Measurements from ENCODE around the gene TRAF7.

The TRAF7 gene

DNA sequence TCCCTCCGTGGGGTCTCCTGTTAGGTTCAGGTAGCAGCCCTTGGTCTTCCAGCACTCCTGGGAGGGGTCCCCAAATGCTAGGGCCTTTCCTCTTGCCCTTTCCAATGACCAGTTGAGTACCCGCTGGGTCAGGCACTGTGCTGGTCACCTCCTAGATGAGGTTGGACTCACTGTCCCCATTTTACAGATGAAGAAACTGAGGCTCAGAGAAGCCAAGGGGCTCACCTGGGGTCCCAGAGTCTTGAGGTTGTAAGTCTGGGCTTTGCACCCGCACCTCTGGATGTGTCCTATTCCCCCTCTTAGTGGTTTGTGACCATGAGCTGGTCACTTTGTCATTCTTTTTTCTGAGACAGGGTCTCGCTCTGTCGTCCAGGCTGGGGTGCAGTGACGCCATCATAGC, 42.2 kb downstream of the TRAF7 start:
- TF ChIP-seq, protein P1, sequence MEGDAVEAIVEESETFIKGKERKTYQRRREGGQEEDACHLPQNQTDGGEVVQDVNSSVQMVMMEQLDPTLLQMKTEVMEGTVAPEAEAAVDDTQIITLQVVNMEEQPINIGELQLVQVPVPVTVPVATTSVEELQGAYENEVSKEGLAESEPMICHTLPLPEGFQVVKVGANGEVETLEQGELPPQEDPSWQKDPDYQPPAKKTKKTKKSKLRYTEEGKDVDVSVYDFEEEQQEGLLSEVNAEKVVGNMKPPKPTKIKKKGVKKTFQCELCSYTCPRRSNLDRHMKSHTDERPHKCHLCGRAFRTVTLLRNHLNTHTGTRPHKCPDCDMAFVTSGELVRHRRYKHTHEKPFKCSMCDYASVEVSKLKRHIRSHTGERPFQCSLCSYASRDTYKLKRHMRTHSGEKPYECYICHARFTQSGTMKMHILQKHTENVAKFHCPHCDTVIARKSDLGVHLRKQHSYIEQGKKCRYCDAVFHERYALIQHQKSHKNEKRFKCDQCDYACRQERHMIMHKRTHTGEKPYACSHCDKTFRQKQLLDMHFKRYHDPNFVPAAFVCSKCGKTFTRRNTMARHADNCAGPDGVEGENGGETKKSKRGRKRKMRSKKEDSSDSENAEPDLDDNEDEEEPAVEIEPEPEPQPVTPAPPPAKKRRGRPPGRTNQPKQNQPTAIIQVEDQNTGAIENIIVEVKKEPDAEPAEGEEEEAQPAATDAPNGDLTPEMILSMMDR (conservative IDR thresholded peaks at IDR 0.05; ENCODE audit: low read length) = no peak
- no peak for TF ChIP-seq EZH2phosphoT487 (IDR thresholded peaks at IDR 0.05; ENCODE audit: borderline replicate concordance)
- Histone ChIP-seq H3K4me1 (ENCODE audit: insufficient read depth, low read length, poor library complexity, severe bottlenecking) (no peaks in the 10 kb centered on the region), H3F3A (ENCODE audit: low read depth) (no peaks in the 10 kb centered on the region), H3K9ac (ENCODE audit: low read depth, low read length, poor library complexity, severe bottlenecking) (no peak overlapping the region), H3K4me2 (ENCODE audit: low read depth, low read length, poor library complexity, severe bottlenecking) (no peak overlapping the region), H2AFZ (ENCODE audit: low read length) (no peak overlapping the region), H3K36me3 (ENCODE audit: insufficient read depth, low read length) (no peaks in the 10 kb centered on the region), H3K9me2 (replicated peaks; ENCODE audit: low read depth, low read length) (no peaks in the 10 kb centered on the region), H3K27me3 (ENCODE audit: insufficient read depth, low read length, poor library complexity, severe bottlenecking) (no peaks in the 10 kb centered on the region), H4K20me1 (ENCODE audit: insufficient read depth, low read length, poor library complexity, severe bottlenecking) (no peaks in the 10 kb centered on the region), H3K79me2 (ENCODE audit: insufficient read depth, low read length) (no peaks in the 10 kb centered on the region), H3K4me3 (ENCODE audit: low read length, poor library complexity, severe bottlenecking) (no peak overlapping the region), H3K9me3 (ENCODE audit: insufficient read depth, low read depth, low read length) (no peaks in the 10 kb centered on the region)

DNA sequence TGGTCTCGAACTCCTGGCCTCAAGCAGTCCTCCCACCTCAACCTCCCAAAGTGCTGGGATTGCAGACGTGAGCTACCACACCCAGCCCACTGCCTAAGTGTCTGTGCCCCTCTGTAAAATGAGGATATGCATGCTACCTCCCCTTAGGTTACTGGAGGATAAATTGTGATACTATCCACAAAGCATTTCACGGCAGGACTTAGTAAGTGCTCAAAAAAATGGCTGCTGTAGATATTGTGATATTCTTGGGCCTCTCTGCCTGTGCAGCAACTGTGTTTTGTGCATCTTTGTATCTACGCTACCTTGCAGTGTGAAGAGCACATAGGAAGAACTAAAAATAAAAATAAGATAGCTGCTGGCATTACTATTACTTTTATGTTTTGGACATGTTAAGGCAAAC, 42.7 kb downstream of the TRAF7 start:
- no peaks in the 10 kb centered on the region for H3K36me3 ChIP-seq (ENCODE audit: insufficient read depth, low read length)
- H3K9me2 ChIP-seq (replicated peaks; ENCODE audit: low read depth, low read length) = no peaks in the 10 kb centered on the region
- no peaks in the 10 kb centered on the region for H3K79me2 ChIP-seq (ENCODE audit: insufficient read depth, low read length)
- TF ChIP-seq EZH2phosphoT487 (IDR thresholded peaks at IDR 0.05; ENCODE audit: borderline replicate concordance) = no peak
- H3K4me1 ChIP-seq (ENCODE audit: insufficient read depth, low read length, poor library complexity, severe bottlenecking) = no peaks in the 10 kb centered on the region
- no peaks in the 10 kb centered on the region for H4K20me1 ChIP-seq (ENCODE audit: insufficient read depth, low read length, poor library complexity, severe bottlenecking)
- H3K27me3 ChIP-seq (ENCODE audit: insufficient read depth, low read length, poor library complexity, severe bottlenecking) = no peaks in the 10 kb centered on the region
- H3K9me3 ChIP-seq (ENCODE audit: insufficient read depth, low read depth, low read length) = no peaks in the 10 kb centered on the region
- H3K9ac ChIP-seq (ENCODE audit: low read depth, low read length, poor library complexity, severe bottlenecking) = no peak overlapping the region
- H3F3A ChIP-seq (ENCODE audit: low read depth) = no peaks in the 10 kb centered on the region
- no peak overlapping the region for H2AFZ ChIP-seq (ENCODE audit: low read length)
- no peak overlapping the region for H3K4me3 ChIP-seq (ENCODE audit: low read length, poor library complexity, severe bottlenecking)
- no peak overlapping the region for H3K4me2 ChIP-seq (ENCODE audit: low read depth, low read length, poor library complexity, severe bottlenecking)

GRCh38 chr16:2199095-2199494, 43.5 kb downstream of the TRAF7 start:
- Histone ChIP-seq H3F3A (ENCODE audit: low read depth) (no peaks in the 10 kb centered on the region), H3K9me2 (replicated peaks; ENCODE audit: low read depth, low read length) (no peaks in the 10 kb centered on the region), H3K9ac (ENCODE audit: low read depth, low read length, poor library complexity, severe bottlenecking) (no peak overlapping the region), H2AFZ (ENCODE audit: low read length) (no peak overlapping the region), H3K9me3 (ENCODE audit: insufficient read depth, low read depth, low read length) (no peaks in the 10 kb centered on the region), H3K4me2 (ENCODE audit: low read depth, low read length, poor library complexity, severe bottlenecking) (no peak overlapping the region), H3K79me2 (ENCODE audit: insufficient read depth, low read length) (no peaks in the 10 kb centered on the region), H3K27me3 (ENCODE audit: insufficient read depth, low read length, poor library complexity, severe bottlenecking) (no peaks in the 10 kb centered on the region), H3K4me1 (ENCODE audit: insufficient read depth, low read length, poor library complexity, severe bottlenecking) (no peaks in the 10 kb centered on the region), H3K4me3 (ENCODE audit: low read length, poor library complexity, severe bottlenecking) (no peak overlapping the region), H3K36me3 (ENCODE audit: insufficient read depth, low read length) (no peaks in the 10 kb centered on the region), H4K20me1 (ENCODE audit: insufficient read depth, low read length, poor library complexity, severe bottlenecking) (no peaks in the 10 kb centered on the region)
- TF ChIP-seq EZH2phosphoT487 (IDR thresholded peaks at IDR 0.05; ENCODE audit: borderline replicate concordance) = no peak
- TF ChIP-seq, protein P1 (conservative IDR thresholded peaks at IDR 0.05; ENCODE audit: low read length) = no peak

DNA sequence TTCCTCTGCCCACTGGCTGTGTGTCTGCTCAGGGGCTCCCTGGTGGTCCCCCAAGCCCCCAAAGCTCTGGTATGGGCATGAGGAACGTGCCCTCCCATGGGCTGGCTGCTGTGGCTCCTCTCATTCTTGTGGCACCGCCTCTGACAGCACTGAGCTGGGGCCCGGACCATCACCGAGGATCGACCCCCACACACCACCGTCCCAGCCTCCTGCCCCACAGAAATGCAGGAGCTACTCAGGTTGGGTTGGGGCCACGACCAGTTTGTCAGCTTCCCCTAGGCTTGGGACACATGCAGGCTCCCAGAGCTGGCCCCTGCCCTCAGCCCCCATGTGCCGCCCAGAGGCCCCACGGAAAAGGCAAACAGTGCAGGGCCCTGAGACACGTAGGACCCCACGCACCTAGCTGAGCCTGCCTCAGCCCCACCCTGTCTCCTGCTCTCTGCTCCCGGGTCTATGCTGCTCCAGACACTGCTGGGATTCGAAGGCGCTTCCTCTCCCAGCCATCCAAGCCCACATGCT, 44.1 kb downstream of the TRAF7 start:
- no peak for TF ChIP-seq EZH2phosphoT487 (IDR thresholded peaks at IDR 0.05; ENCODE audit: borderline replicate concordance)
- TF ChIP-seq, protein P1 (conservative IDR thresholded peaks at IDR 0.05; ENCODE audit: low read length) = no peak
- Histone ChIP-seq H2AFZ (ENCODE audit: low read length) (no peak overlapping the region), H3K4me2 (ENCODE audit: low read depth, low read length, poor library complexity, severe bottlenecking) (no peak overlapping the region), H3F3A (ENCODE audit: low read depth) (no peaks in the 10 kb centered on the region), H4K20me1 (ENCODE audit: insufficient read depth, low read length, poor library complexity, severe bottlenecking) (no peaks in the 10 kb centered on the region), H3K4me3 (ENCODE audit: low read length, poor library complexity, severe bottlenecking) (no peak overlapping the region), H3K79me2 (ENCODE audit: insufficient read depth, low read length) (no peaks in the 10 kb centered on the region), H3K4me1 (ENCODE audit: insufficient read depth, low read length, poor library complexity, severe bottlenecking) (no peaks in the 10 kb centered on the region), H3K9me2 (replicated peaks; ENCODE audit: low read depth, low read length) (no peaks in the 10 kb centered on the region), H3K9me3 (ENCODE audit: insufficient read depth, low read depth, low read length) (no peaks in the 10 kb centered on the region), H3K36me3 (ENCODE audit: insufficient read depth, low read length) (no peaks in the 10 kb centered on the region), H3K27me3 (ENCODE audit: insufficient read depth, low read length, poor library complexity, severe bottlenecking) (no peaks in the 10 kb centered on the region), H3K9ac (ENCODE audit: low read depth, low read length, poor library complexity, severe bottlenecking) (no peak overlapping the region)
